Right renal pelvis (tissue), 4 donors: ENCODE data around the gene SLAMF9. TPM values are rescaled to one million over a fixed set of nuclear protein-coding genes. Genes with fewer than 3 reads are reported as not detected.

Source experiments
- DNase-seq, 4 donors: peaks; one replicate each; pipeline ENCODE4 v3.0.0-alpha.2; 2013; ENCODE audit warnings: low read depth in 4 of 4, low spot score in 3 of 4, missing footprints in 1 of 4
- polyA plus RNA-seq, 4 donors: library from polyadenylated mRNA; unstranded; fragments of 120-200 nt; gene quantifications; one replicate each; pipeline ENCODE4 v1.2.1, GENCODE V29; 2013; ENCODE audit not compliant: insufficient read length in 4 of 4

The SLAMF9 gene
- polyA plus RNA-seq, 4 donors = not detected

- no peak for DNase-seq
These were observed 23.5 kb upstream of the SLAMF9 start for GRCh38 chr1:159977364-159978106.

GRCh38 chr1:159974350-159974965 is 20.4 kb upstream of the SLAMF9 start:
- DNase-seq = no peak

- DNase-seq = no peak
These were observed 19.4 kb upstream of the SLAMF9 start for GRCh38 chr1:159973350-159973940.

- DNase-seq = no peak
These were observed 18.6 kb upstream of the SLAMF9 start for GRCh38 chr1:159972443-159973205.

GRCh38 chr1:159970932-159971342 is 16.9 kb upstream of the SLAMF9 start:
- DNase-seq = no peak

- DNase-seq = no peak
These were observed 14.9 kb upstream of the SLAMF9 start for GRCh38 chr1:159968901-159969300.

GRCh38 chr1:159965263-159965662 is 11.2 kb upstream of the SLAMF9 start:
- DNase-seq = no peak

- DNase-seq = no peak
These were observed 10.1 kb upstream of the SLAMF9 start for GRCh38 chr1:159964144-159964543.

GRCh38 chr1:159962176-159962575 is 8.1 kb upstream of the SLAMF9 start:
- DNase-seq = no peak

GRCh38 chr1:159961636-159962035 is 7.6 kb upstream of the SLAMF9 start:
- no peak for DNase-seq

GRCh38 chr1:159960721-159961381 is 6.8 kb upstream of the SLAMF9 start:
- DNase-seq = no peak

- DNase-seq = no peak
These were observed 5.4 kb upstream of the SLAMF9 start for GRCh38 chr1:159959451-159959850.

- DNase-seq = no peak
These were observed 4.8 kb upstream of the SLAMF9 start for GRCh38 chr1:159958719-159959380.

GRCh38 chr1:159957824-159958268 is 3.8 kb upstream of the SLAMF9 start:
- no peak for DNase-seq

GRCh38 chr1:159955456-159955855 is 1.4 kb upstream of the SLAMF9 start:
- DNase-seq = no peak

- no peak for DNase-seq
These were observed 1.1 kb downstream of the SLAMF9 start for GRCh38 chr1:159952932-159953331.

GRCh38 chr1:159951551-159951950 is 2.5 kb downstream of the SLAMF9 start:
- DNase-seq = no peak

GRCh38 chr1:159951016-159951415 is 3.0 kb downstream of the SLAMF9 start:
- DNase-seq = no peak

GRCh38 chr1:159949981-159950381 is 4.1 kb downstream of the SLAMF9 start:
- DNase-seq = no peak

GRCh38 chr1:159949123-159949522 is 4.9 kb downstream of the SLAMF9 start:
- no peak for DNase-seq
